Measurements from ENCODE around the gene WDR33.
A peak's percentile ranks its signal among the peaks of the same experiment; 100 is the strongest.

Gene WDR33

GRCh38 chr2:127786048-127786809, 24.7 kb downstream of the WDR33 start:
- no peak for TF ChIP-seq GATA3 (IDR thresholded peaks at IDR 0.05; ENCODE audit: low read depth, low read length)
- no peak for TF ChIP-seq GATA2 (IDR thresholded peaks at IDR 0.05; ENCODE audit: low read depth, low read length)

- TF ChIP-seq GATA2 (IDR thresholded peaks at IDR 0.05; ENCODE audit: low read depth, low read length) (no peak), GATA3 (IDR thresholded peaks at IDR 0.05; ENCODE audit: low read depth, low read length) (no peak)
Observed at GRCh38 chr2:127784965-127785518, 25.9 kb downstream of the WDR33 start.

DNA sequence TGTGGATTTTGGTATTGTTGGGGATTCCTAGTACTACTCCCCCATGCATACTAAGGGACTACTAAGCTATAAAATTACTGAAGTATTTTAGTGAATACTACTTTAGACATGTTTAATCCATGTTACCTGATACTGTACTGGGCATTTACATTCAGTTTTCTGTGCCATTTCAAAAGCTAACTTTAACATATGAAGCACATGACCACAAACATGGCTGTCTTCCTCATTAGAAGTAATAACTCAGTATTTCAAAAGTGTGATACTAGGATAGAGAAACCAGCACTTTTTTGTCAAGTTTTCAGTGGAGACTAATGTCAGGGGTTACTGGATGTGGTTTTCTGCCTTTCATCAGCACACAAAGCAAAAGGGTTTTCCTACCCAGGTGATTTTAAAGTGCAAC, 27.9 kb downstream of the WDR33 start:
- TF ChIP-seq GATA3 (IDR thresholded peaks at IDR 0.05; ENCODE audit: low read depth, low read length) (no peak), GATA2 (IDR thresholded peaks at IDR 0.05; ENCODE audit: low read depth, low read length) (no peak)

DNA sequence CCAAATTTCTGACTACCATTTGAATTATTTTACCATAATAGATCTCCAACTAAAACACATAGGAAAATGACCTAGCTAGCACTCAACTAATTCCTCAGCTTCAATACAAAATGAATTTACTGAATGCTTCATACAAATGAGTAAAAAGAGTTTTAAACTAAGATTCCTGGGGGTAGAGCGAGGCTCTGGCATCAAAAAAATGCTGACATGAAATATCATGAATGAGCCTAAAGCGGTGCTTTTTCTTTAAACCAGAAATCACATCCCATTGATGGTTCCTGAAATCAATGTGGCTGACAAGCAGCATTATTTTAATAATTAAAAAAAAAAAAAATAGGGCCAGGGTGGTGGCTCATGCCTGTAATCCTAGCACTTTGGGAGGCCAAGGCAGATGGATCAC, 32.1 kb downstream of the WDR33 start:
- no peak for TF ChIP-seq GATA3 (IDR thresholded peaks at IDR 0.05; ENCODE audit: low read depth, low read length)
- TF ChIP-seq GATA2 (IDR thresholded peaks at IDR 0.05; ENCODE audit: low read depth, low read length): no peak

GRCh38 chr2:127778447-127778846, 32.5 kb downstream of the WDR33 start:
- TF ChIP-seq GATA3 (IDR thresholded peaks at IDR 0.05; ENCODE audit: low read depth, low read length) (no peak), GATA2 (IDR thresholded peaks at IDR 0.05; ENCODE audit: low read depth, low read length) (no peak)

GRCh38 chr2:127776122-127776780, 34.7 kb downstream of the WDR33 start:
- TF ChIP-seq GATA3 (IDR thresholded peaks at IDR 0.05; ENCODE audit: low read depth, low read length) (no peak), GATA2 (IDR thresholded peaks at IDR 0.05; ENCODE audit: low read depth, low read length) (no peak)

DNA sequence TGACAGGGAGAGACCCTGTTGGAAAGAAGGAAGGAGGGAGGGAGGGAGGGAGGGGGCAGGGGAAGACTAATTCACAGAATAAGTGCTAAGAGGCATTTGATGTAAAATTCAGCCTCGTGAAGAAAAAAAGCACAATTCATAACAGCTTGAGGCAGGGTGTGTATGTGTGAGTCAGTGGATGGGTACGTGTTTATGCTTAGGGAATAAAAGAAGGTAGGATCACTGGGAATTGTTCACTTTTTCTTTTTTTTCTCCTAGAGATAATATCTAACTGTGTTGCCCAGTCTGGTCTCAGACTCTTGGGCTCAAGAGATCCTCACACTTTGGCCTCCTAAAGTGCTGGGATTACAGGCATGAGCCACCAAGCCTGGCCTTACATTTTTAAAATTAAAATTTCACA, 39.2 kb downstream of the WDR33 start:
- no peak for TF ChIP-seq GATA2 (IDR thresholded peaks at IDR 0.05; ENCODE audit: low read depth, low read length)
- no peak for TF ChIP-seq GATA3 (IDR thresholded peaks at IDR 0.05; ENCODE audit: low read depth, low read length)

DNA sequence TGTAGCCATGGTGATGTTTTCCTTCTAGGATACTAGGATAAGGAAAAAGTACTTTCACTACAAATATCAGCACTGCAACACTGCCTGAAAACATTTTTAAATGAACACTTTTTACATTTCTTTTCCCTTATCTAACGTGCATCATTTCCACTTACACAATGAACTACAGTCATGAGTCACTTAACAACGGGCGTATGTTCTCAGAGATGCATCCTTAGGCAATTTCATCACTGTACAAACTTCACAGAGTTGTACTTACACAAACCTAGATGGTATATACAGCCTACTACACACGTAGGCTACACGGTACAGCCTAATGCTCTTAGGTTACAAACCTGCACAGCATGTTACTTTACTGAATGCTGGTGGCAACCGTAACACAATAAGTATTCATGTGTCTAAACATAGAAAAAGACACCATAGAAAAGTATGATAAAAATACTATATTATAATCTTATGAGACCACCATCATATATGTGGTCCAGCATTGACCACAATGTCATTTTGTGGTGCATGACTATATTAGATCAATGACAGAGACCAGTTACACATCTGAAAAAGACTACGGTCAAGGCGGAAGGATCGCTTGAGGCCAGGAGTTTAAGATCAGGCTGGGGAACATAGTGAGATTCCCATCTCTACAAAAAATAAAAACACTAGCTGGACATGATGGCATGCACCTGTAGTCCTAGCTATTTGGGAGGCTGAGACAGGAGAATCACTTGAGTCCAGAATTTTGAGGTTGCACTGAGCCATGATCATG, 39.8 kb downstream of the WDR33 start:
- TF ChIP-seq GATA3 (IDR thresholded peaks at IDR 0.05; ENCODE audit: low read depth, low read length) (no peak), GATA2 (IDR thresholded peaks at IDR 0.05; ENCODE audit: low read depth, low read length) (no peak)

- TF ChIP-seq GATA2 (IDR thresholded peaks at IDR 0.05; ENCODE audit: low read depth, low read length): no peak
- TF ChIP-seq GATA3 (IDR thresholded peaks at IDR 0.05; ENCODE audit: low read depth, low read length): 0 out of 2 replicates have a peak, but pooled peaks have one; percentile 23
Observed at GRCh38 chr2:127769587-127769986, 41.4 kb downstream of the WDR33 start.

DNA sequence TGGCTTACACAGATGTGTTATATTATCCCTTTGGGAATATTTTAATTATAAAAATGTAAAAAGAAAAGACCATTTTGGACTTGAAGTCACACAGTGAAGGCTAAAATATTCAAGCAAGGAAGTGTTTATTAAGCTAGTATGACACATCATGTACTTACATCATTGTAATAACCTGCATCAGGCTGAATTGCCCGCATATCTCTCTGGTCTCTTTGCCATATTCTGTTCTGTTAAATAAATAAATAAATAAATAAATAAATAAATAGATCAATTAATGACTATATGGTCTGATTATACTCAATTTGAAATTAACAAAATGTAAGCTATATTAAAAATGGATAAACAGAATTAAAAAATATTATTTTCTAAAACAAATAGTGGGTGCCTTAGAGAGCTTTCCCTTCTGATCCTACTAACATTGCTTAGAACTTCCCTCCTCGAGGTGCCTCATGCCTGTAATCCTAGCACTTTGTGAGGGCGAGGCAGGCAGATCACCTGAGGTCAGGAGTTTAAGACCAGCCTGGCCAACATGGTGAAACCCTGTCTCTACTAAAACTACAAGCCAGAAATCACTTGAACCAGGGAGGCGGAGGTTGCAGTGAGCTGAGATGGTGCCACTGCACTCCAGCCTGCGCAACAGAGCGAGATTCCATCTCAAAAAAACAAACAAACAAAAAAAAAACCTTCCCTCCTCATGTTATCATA, 42.0 kb downstream of the WDR33 start:
- TF ChIP-seq GATA3 (IDR thresholded peaks at IDR 0.05; ENCODE audit: low read depth, low read length) (no peak), GATA2 (IDR thresholded peaks at IDR 0.05; ENCODE audit: low read depth, low read length) (no peak)

DNA sequence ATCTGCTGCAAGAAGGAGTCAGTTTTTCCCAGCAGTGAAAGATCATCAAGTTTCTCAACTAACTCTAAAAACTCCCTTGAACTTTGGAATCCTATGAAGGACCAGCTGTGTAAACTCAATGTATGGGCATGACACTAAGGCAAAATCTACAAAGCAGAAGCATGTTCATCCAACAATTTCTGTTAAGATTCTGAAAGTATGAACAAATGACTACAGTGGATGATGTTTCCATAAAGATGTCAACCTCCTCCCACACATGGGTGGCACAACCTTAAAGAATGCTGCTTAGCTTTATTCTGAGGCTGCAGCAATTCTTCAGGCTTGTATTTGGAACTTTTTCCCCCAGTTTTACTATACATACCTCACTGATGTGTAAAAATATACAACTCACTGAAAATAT, 47.2 kb downstream of the WDR33 start:
- TF ChIP-seq GATA2 (IDR thresholded peaks at IDR 0.05; ENCODE audit: low read depth, low read length) (no peak), GATA3 (IDR thresholded peaks at IDR 0.05; ENCODE audit: low read depth, low read length) (no peak)

- TF ChIP-seq GATA2 (IDR thresholded peaks at IDR 0.05; ENCODE audit: low read depth, low read length): no peak
- TF ChIP-seq GATA3 (IDR thresholded peaks at IDR 0.05; ENCODE audit: low read depth, low read length): no peak
Observed at GRCh38 chr2:127762846-127763245, 48.1 kb downstream of the WDR33 start.

DNA sequence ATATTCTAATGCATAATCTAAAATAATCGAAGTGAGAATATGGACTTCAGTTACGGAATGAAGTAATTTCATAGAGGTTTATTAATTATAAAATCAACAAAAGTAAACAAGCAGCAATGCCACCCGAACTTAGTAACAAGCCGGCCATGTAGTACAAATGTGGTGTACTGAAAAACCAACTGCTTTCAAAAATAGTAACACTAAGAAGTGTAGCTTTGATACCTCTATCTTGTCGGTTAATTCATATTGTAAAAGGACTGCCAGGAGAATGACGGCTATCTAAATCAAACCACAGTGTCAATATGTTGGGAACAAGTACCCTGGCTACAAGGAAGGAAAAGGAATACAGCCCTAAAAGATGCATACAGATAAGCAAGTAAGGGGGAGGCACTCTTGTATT, 48.5 kb downstream of the WDR33 start:
- TF ChIP-seq GATA2 (IDR thresholded peaks at IDR 0.05; ENCODE audit: low read depth, low read length): no peak
- TF ChIP-seq GATA3 (IDR thresholded peaks at IDR 0.05; ENCODE audit: low read depth, low read length): no peak

DNA sequence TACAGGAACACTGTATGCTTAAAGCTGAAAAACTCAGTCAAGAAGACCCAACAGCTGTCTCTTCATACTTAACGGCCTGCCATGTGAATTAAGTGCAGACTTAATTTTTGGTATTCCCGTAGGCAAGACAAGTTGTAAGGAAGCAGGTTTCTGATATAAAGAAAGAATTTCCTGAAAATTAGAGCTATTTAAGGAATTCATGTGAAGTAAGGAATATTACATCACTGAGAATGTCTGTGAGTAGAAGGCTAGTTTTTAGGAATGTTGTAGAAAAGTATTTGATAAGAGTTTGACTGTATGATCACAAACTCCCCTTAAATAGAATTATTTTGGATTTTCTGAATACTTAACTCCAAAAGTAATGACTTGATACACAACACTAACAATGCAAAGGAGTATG, 51.0 kb downstream of the WDR33 start:
- TF ChIP-seq GATA2 (IDR thresholded peaks at IDR 0.05; ENCODE audit: low read depth, low read length) (no peak), GATA3 (IDR thresholded peaks at IDR 0.05; ENCODE audit: low read depth, low read length) (no peak)

Data from SH-SY5Y (cell line).